NCI-H1092 (cell line): ENCODE data around the gene KRTAP10-4.
"Not testable (repeated sequence)": the region's sequence is repeated elsewhere in the genome, so short reads cannot be mapped to it uniquely, and the experiment has no call there.

Experiments
- DNase-seq: peaks from one replicate; lab custom pipeline; 2025; lab: John Stamatoyannopoulos, UW

Gene KRTAP10-4

GRCh38 chr21:44534688-44535087 lies 38.8 kb upstream of the KRTAP10-4 start:
- no peak for DNase-seq

- no peak for DNase-seq
These were observed 37.6 kb upstream of the KRTAP10-4 start for GRCh38 chr21:44535963-44536362.

DNA sequence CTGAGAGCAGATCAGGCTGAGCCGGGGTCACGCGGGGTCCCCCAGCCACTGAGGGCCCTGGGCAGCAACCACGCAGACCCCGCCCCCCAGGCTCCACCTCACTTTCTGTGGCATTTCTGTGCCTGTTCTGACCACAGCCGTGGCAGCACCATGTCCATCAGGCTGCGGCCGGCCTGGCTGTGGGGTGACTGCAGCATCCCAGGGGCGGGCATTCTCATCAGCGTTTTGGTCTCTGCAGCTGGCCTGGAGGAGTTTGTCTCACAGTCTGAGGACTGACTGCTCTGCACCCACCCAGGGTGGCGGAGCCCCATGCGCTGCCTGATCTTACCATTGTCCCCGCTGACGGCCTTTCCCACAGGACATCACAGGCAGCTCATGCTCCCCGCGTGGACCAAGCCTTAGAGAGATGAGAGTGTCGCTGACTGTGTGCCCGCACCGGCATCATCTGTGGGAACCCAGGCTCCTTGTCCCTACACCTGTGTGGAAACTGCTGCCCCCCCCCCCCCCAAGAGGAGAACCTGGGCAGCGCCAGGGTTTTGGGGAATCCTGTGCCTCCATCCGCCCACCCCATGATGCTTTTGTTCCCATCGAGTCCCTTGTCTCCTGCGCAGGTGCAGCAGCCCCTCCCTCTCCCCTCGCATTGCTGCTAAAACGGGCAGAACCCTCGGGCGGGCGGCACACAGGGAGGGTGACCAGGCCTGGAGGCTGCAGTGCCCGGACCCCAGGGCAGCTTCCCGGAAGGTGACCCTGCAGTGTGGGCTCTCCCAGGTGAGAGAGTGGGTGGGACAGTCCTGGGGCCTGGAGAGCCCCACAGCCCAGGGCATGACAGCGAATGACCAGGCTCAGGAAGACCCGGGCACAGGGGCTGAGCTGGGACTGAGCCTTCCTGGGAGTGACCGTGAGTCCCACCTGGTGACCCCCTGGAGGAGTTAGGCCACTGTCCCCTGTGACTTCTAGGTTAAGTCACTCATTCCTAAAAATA lies 35.3 kb upstream of the KRTAP10-4 start:
- DNase-seq, result no peak

- no peak for DNase-seq
These were observed 34.5 kb upstream of the KRTAP10-4 start for GRCh38 chr21:44539046-44539445.

DNA sequence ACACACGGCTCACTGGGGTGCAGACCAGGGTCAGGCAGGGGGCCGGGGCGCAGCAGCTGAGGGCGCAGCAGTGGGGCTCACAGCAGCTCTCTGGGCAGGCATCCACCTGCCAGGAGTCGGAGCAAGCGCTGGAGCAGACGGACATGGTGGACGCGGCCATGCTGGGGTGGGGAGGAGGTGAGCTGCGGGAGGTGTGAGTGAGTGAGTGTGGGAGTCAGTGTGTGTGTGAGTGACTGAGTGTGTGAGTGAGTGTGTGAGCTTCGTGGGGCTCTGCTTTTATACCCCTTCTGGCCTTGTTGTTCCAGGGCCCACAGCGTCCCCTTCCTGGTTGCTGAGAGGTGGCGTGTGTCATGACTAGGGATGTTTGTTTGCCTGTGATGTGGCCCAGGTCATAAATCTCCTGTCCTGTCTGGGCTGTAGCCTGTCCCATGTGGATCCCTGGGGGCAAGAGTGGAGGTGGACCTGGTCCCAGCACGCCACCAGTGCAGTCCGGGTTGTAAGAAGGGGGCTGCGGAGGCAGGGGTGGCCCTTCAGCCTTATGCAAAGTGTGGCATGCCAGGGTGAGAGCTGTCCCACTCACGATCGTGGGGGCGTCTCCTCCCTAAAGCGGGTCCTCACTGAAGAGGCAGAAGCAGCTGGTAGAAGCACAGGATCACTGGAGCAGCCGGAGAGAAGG lies 33.4 kb upstream of the KRTAP10-4 start, which contains the start of gene KRTAP10-1:
Gene KRTAP10-1 (minus strand): TSS at position 205 of the 676 bp plus-strand sequence. CDS start 45 bp downstream, at position 160.
- DNase-seq, result no peak

DNA sequence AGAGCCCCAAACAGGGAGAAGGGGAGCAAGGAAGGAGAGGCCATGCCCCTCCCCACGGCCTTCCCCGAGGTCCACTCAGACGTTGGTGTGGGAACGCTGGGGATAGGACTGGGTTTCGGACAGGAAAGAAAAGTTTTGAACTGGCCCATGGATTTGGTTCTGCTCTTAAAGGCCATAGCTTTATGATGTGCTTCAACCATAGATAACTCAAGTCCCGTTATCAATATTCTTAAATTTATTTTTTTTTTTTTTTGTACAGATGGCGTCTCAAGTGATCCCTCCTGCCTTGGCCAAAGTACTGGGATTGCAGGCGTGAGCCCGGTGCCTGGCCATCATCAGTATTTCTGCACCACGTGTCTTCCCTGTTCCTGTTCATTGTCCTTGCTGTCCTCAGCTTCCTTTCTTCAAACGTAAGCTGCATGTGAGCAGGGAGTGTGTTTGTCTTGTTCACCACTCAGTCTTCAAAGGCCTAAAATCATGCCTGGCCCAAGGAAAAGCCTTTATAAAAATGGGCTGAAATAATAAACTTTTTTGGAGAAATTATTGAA lies 32.7 kb upstream of the KRTAP10-4 start:
- DNase-seq, result no peak

GRCh38 chr21:44542716-44543115 lies 30.8 kb upstream of the KRTAP10-4 start:
- DNase-seq, result no peak

GRCh38 chr21:44544566-44544965 lies 29.0 kb upstream of the KRTAP10-4 start:
- no peak for DNase-seq

DNA sequence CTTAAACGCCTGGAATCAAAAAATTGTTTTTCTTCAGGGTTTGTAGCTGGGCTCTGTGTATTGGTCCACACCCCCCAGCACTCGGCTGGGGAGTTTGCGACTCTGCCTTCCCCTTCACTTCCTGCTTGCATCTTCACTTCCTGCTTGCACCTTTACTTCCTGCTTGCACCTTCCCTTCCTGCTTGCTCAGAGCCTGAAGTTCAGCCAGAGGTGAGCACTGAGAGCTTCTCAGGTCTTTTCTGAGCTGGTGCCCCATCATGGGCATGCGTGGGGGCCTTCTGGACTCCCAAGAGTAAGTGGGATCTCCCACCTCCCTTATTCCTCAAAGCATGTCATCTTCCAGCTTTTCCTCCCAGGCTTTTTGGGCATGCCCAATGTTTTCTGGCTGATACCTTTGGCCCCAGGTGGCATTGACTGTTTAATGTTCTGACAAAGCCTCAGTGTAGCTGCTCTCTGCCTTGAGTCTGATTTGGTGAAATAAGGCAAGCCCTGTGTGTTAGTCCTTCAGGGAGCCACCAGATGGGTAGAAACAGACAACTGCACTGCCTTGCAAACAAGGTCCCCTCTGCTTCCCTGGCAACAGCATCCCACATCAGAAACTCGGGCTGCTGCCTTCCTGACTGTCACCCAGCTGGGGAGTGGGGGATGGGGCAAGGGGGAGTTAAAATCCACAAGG lies 25.7 kb upstream of the KRTAP10-4 start:
- no peak for DNase-seq

GRCh38 chr21:44548381-44548780 lies 25.1 kb upstream of the KRTAP10-4 start:
- DNase-seq, result no peak

DNA sequence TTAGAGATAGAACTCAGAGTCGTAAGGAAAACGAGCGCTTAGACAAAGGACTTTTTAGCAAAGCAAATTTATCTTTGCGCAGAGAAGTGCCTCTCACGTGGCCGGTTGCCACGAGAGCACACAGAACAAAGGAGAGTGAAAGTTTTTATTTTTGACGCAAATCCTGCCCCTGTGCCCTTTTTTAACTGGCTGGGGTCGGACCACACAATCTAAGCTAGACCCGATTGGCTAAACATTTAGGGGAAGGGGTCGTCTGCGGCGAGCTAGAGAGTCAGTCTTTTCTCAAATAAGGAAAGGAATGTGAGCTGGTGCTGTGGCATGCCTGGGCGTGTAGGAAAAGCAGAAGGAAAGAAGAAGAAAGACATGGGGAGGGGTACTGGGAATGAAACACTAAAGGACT lies 24.6 kb upstream of the KRTAP10-4 start:
- DNase-seq, result no peak

- DNase-seq, result no peak
These were observed 23.9 kb upstream of the KRTAP10-4 start for GRCh38 chr21:44549525-44550211.

DNA sequence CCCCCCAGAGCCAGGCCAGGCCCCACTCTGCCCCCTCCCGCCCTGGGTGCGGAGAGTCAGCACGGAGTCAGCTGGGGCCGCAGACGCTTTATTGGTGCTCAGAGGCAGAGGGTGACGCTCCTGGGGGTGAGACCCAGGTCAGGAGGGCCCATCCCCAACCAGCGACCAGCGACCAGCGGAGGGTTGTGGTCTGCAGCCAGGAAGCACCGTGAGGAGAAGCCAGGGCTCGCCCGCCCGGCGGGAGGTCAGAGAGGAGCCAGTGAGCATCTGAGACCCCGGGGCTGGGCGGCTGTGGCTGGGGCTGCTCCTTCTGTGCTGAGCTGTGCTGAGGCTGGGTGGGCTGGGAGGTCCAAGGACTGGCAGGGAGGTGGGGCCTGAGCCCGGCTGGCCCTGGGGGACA lies 23.2 kb upstream of the KRTAP10-4 start:
- DNase-seq, result not testable (repeated sequence)

- DNase-seq, result no peak
These were observed 22.7 kb upstream of the KRTAP10-4 start for GRCh38 chr21:44550807-44551206.

DNA sequence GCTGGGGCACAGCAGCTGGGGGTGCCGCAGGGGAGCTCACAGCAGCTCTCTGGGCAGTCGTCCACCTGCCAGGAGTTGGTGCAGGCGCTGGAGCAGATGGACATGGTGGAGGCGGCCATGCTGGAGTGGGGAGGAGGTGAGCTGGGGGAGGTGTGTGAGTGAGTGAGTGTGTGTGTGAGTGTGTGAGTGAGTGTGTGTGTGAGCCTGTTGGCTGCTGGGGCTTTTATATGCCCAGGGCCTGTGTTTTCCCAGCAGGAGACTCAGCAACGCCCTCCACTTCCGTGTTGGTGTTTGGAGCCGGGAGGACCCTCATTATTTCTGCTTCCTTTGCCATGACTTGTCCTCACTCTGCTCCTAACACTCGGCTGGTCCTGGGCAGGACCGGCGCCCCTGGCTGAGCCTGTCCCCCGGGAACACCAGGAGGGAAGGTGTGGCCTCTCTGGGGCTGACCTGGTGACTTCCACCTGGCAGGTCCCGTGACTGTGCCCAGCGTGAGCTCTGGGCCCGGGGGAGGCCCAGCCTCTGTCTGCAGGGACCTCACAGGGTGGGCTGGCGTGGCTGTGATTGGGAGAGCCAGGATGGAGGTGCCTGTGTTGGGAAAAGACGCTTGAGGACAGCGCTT lies 22.1 kb upstream of the KRTAP10-4 start, which contains the start of gene KRTAP10-2:
Gene KRTAP10-2 (minus strand): TSS at position 166 of the 622 bp plus-strand sequence. CDS start 47 bp downstream, at position 119.
- peak; percentile 27 for DNase-seq

DNA sequence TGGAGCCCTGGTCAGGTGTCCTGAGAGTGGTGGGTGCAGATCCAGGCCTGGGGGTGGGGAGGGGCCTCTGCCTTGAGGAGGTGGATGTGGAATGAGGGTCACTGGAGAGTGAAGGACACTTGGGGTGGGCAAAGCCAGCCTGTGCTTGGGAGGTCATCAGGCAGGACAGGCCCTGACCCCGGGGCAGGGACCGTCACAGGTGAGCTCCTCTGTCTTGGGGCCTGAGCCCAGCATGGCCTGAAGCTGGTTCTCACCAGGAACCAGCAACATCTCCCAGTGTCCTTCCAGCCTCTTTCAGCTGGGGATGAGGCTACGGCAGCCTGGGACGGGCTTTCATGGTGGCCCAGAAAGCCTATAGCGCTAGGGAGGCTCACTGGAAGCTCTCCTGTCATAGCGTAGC lies 21.4 kb upstream of the KRTAP10-4 start:
- DNase-seq, result no peak

DNA sequence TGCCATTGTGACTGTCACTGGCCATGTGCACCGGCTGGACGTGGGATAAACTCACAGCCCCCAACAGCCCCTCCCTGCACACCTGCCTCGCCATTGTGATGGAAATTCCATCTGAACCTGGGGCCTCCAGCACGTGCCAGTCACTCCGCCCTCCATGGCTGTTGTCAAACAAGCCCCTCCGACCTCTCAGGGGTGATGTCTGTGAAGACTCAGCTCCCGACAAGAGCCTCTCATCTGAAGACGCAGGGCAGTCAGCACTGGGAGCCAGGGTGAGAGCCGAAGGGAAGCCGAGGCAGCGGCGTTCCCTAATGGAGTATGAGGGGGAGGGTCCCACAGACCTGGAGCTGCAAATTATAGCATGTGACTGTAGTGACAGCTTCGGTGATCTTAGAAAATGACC lies 20.8 kb upstream of the KRTAP10-4 start:
- no peak for DNase-seq

DNA sequence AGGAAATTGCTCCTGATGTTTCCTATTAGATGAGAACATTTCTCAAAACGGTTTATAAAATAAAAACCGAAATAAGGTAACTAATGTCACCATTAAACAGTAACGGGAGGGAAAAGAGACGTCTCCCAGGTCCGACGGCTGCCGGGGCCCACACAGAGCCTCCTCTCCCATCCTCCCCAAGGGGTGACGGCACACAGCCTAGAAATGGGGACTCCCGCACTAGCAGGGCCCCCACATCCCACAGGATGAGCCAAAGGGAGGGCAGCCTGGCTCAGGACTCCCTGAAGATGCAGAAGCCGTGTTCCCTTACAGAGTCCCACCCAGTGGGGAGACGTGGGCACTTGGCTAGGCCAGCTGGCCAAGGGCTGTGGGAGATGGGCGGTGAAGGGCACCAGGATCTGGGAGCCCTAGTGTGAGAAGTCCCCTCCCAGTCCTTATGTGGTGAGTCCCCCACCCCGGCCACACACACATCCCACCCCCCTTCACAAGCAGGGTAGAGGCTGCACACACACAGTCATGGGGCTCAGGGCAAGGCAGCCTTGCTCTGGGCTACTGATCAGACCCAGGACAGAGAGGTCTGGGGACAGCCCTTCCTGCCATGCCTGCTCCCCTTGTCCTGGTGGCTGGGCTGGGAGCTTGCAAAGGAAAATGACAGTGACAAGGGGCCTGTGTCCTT lies 18.2 kb upstream of the KRTAP10-4 start:
- DNase-seq, result no peak

- DNase-seq, result peak; percentile 18
These were observed 16.6 kb upstream of the KRTAP10-4 start for GRCh38 chr21:44556879-44557278.
